Measurements from ENCODE around the gene RUBCNL. TPM values are rescaled to one million over a fixed set of nuclear protein-coding genes. Genes with fewer than 3 reads are reported as not detected.
A peak's percentile ranks its signal among the peaks of the same experiment; 100 is the strongest.

The RUBCNL gene
- total RNA-seq, 1 experiment from 2014 or later: 1.9 TPM

- Mint-ChIP-seq H3K4me3 (no peak overlapping the region), H3K4me1 (no peaks in the 10 kb centered on the region), H3K9me3 (no peaks in the 10 kb centered on the region), H3K27ac (no peak overlapping the region), H3K36me3 (no peaks in the 10 kb centered on the region), H3K27me3 (ENCODE audit: low read depth) (no peaks in the 10 kb centered on the region)
- ChIA-PET POLR2A (no interaction called here), CTCF (no interaction called here)
- DNase-seq (ENCODE audit: low spot score) (no peak), ATAC-seq (no peak)
- no peak for TF ChIP-seq USF1 (CRISPR knock-in tag; IDR thresholded peaks at IDR 0.05)
- no peak for TF ChIP-seq ZNF232 (CRISPR knock-in tag; IDR thresholded peaks at IDR 0.05)
- TF ChIP-seq, protein P1, sequence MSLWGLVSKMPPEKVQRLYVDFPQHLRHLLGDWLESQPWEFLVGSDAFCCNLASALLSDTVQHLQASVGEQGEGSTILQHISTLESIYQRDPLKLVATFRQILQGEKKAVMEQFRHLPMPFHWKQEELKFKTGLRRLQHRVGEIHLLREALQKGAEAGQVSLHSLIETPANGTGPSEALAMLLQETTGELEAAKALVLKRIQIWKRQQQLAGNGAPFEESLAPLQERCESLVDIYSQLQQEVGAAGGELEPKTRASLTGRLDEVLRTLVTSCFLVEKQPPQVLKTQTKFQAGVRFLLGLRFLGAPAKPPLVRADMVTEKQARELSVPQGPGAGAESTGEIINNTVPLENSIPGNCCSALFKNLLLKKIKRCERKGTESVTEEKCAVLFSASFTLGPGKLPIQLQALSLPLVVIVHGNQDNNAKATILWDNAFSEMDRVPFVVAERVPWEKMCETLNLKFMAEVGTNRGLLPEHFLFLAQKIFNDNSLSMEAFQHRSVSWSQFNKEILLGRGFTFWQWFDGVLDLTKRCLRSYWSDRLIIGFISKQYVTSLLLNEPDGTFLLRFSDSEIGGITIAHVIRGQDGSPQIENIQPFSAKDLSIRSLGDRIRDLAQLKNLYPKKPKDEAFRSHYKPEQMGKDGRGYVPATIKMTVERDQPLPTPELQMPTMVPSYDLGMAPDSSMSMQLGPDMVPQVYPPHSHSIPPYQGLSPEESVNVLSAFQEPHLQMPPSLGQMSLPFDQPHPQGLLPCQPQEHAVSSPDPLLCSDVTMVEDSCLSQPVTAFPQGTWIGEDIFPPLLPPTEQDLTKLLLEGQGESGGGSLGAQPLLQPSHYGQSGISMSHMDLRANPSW (CRISPR knock-in tag; conservative IDR thresholded peaks at IDR 0.05; ENCODE audit: low read depth): no peak
- TF ChIP-seq, protein P2, sequence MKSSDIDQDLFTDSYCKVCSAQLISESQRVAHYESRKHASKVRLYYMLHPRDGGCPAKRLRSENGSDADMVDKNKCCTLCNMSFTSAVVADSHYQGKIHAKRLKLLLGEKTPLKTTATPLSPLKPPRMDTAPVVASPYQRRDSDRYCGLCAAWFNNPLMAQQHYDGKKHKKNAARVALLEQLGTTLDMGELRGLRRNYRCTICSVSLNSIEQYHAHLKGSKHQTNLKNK (CRISPR knock-in tag; IDR thresholded peaks at IDR 0.05): no peak
- TF ChIP-seq KAT7 (CRISPR knock-in tag; IDR thresholded peaks at IDR 0.05; ENCODE audit: borderline replicate concordance): no peak
- TF ChIP-seq IRF2 (CRISPR knock-in tag; IDR thresholded peaks at IDR 0.05; ENCODE audit: borderline replicate concordance, low read depth): no peak
- TF ChIP-seq, protein P3, sequence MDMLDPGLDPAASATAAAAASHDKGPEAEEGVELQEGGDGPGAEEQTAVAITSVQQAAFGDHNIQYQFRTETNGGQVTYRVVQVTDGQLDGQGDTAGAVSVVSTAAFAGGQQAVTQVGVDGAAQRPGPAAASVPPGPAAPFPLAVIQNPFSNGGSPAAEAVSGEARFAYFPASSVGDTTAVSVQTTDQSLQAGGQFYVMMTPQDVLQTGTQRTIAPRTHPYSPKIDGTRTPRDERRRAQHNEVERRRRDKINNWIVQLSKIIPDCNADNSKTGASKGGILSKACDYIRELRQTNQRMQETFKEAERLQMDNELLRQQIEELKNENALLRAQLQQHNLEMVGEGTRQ (CRISPR knock-in tag; IDR thresholded peaks at IDR 0.05): no peak
- TF ChIP-seq FOXK1 (CRISPR knock-in tag; IDR thresholded peaks at IDR 0.05): no peak
- no peak for TF ChIP-seq ZNF423 (CRISPR knock-in tag; IDR thresholded peaks at IDR 0.05)
These were observed 41.2 kb downstream of the RUBCNL start for GRCh38 chr13:46345866-46346265.

DNA sequence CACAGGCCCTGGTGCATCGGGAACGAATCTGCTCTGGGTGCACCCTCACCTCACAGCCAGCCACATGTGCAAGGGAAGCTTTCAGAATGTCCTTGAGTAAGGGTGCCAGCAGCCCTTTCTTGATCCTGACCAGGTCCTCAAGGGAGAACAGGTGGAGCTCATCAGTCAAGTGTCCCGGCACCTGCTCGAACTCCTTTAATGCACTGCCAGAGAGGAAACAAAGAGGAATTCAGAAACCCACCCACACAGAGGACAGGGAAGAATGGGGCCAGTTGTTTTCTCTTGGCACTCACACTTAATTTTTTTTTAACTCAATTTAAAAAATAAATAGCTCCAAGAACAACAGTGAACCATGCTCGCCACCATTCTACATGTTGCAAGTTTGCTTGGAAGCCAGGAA lies 41.7 kb downstream of the RUBCNL start:
- H3K9me3 Mint-ChIP-seq: no peaks in the 10 kb centered on the region
- H3K4me1 Mint-ChIP-seq: no peaks in the 10 kb centered on the region
- DNase-seq (ENCODE audit: low spot score) (no peak), ATAC-seq (no peak)
- TF ChIP-seq, protein P1 (CRISPR knock-in tag; conservative IDR thresholded peaks at IDR 0.05; ENCODE audit: low read depth): no peak
- H3K36me3 Mint-ChIP-seq: no peaks in the 10 kb centered on the region
- H3K4me3 Mint-ChIP-seq: no peak overlapping the region
- POLR2A ChIA-PET: no interaction called here
- H3K27ac Mint-ChIP-seq: no peak overlapping the region
- CTCF ChIA-PET: interaction anchor here (0.6 kb wide), 1 partner anchor 24 kb away, joined by 3 read pairs; no protein-coding TSS in a partner anchor
- no peaks in the 10 kb centered on the region for H3K27me3 Mint-ChIP-seq (ENCODE audit: low read depth)

DNA sequence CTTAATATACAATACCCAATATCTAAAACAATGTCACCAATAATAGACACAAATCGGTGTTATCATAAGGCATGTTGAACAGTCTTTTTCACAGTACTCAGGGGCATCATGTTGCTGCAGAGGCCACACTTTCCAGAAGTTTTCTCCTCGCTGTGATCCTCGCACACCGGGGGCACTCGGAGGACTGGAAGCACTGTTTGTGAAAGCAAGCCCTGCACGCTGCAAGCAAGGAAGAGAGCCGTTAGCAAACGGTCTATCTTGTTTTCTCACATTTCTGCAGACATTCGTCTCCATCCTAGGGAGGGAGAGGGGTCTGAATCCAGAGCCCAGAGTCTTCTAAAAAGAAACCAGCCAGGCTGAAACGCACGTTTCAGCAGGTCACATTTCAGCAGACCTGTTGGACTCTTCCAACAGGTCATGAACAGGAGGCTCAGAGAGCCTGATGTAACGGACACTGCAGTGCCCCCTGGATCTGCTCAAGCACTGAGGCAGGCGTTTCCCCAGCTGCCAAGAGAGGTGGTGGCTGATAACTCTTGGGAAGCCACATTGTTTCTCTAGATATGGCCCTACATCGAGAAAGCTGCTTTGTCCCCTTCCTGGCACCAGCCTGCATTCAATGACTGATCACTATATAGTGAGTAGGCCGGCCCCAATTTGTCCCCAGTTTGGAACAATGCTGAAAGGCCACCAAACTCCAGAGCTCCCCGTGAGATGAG lies 43.6 kb downstream of the RUBCNL start:
- no peak for TF ChIP-seq FOXJ3 (CRISPR knock-in tag; IDR thresholded peaks at IDR 0.05; ENCODE audit: borderline replicate concordance)
- TF ChIP-seq, protein P1 (CRISPR knock-in tag; conservative IDR thresholded peaks at IDR 0.05; ENCODE audit: low read depth): no peak
- TF ChIP-seq ZNF416 (CRISPR knock-in tag; IDR thresholded peaks at IDR 0.05): no peak
- no peak for TF ChIP-seq NFATC4 (CRISPR knock-in tag; IDR thresholded peaks at IDR 0.05)
- no peak for TF ChIP-seq ATF3 (CRISPR knock-in tag; conservative IDR thresholded peaks at IDR 0.05)
- TF ChIP-seq JAZF1 (CRISPR knock-in tag; IDR thresholded peaks at IDR 0.05): no peak
- no peak for TF ChIP-seq ELF4 (CRISPR knock-in tag; IDR thresholded peaks at IDR 0.05; ENCODE audit: low read depth)
- H3K4me3 Mint-ChIP-seq: no peak overlapping the region
- H3K27me3 Mint-ChIP-seq (ENCODE audit: low read depth): no peaks in the 10 kb centered on the region
- H3K4me1 Mint-ChIP-seq: no peaks in the 10 kb centered on the region
- H3K9me3 Mint-ChIP-seq: no peaks in the 10 kb centered on the region
- peak; percentile 51 for ATAC-seq
- POLR2A ChIA-PET: no interaction called here
- H3K36me3 Mint-ChIP-seq: no peaks in the 10 kb centered on the region
- CTCF ChIA-PET: interaction anchor here (0.8 to 1.1 kb wide), 2 partner anchors 16 to 22 kb away, joined by 3 read pairs; no protein-coding TSS in a partner anchor
- DNase-seq (ENCODE audit: low spot score): no peak
- no peak overlapping the region for H3K27ac Mint-ChIP-seq

Data from WTC11 (cell line).